HepG2 (cell line): ENCODE data around the gene RNF10. TPM values are rescaled to one million over a fixed set of nuclear protein-coding genes. Genes with fewer than 3 reads are reported as not detected.
A peak's percentile ranks its signal among the peaks of the same experiment; 100 is the strongest.
"Not testable (repeated sequence)": the region's sequence is repeated elsewhere in the genome, so short reads cannot be mapped to it uniquely, and the experiment has no call there.

Source experiments
- ATAC-seq: fragments of 200-7000 bp; cut with Tn5 transposase; 3 replicates; pipeline ENCODE4 v1.9.1; 2020; ENCODE audit warnings: mild to moderate bottlenecking, moderate library complexity
- BruUV-seq: library from RNA; stranded (reverse); fragments of 400-500 nt; replicated peaks from 2 replicates; lab custom pipeline; 2021; lab: Mats Ljungman, UMichigan
- CTCF ChIA-PET: fragments of 300-600 bp; formaldehyde crosslinking; extraction: SDS; loops from one replicate; lab custom pipeline; 2021; ENCODE audit warnings: low total read pairs, inconsistent platforms, low intra/inter-chr PET ratio; lab: Yijun Ruan, JAX
- POLR2A ChIA-PET: fragments of 350-600 bp; sonication (Branson Sonifier 250); formaldehyde crosslinking; loops from one replicate; lab custom pipeline; 2020; ENCODE audit warnings: antibody characterized with exemption, inconsistent platforms; lab: Yijun Ruan, JAX
- DNase-seq: peaks from one replicate; pipeline ENCODE4 v3.0.0-alpha.2; 2015; ENCODE audit warnings: low spot score
- FAIRE-seq: peaks from 3 replicates; lab custom pipeline; 2011; peaks lifted over from hg19 to GRCh38; lab: Jason Lieb, UNC
- H2AFZ ChIP-seq: one replicate; pipeline ENCODE4 v1.6.1; 2011; ENCODE audit warnings: low read length, inconsistent platforms
- H3K27ac ChIP-seq: fragments of 300-600 bp; 3 replicates; pipeline ENCODE4 v1.8.0; 2011; ENCODE audit warnings: mixed run types, mild to moderate bottlenecking, mixed read lengths, low read length, inconsistent platforms; ENCODE audit not compliant: insufficient read depth; ENCODE audit errors: extremely low read length
- H3K27me3 ChIP-seq, 2 experiments: fragments of 200-600 bp in 1 of 2; 2 replicates in 1 of 2; 3 replicates in 1 of 2; pipeline versions ENCODE4 v1.6.0 to v1.8.0; 2011; ENCODE audit warnings: low read length in 2 of 2, mild to moderate bottlenecking in 2 of 2, moderate library complexity in 2 of 2, inconsistent platforms in 1 of 2; ENCODE audit not compliant: insufficient read depth in 2 of 2, control insufficient read depth in 1 of 2
- H3K36me3 ChIP-seq, 2 experiments: fragments of 200-600 bp in 1 of 2; replicated peaks in 1 of 2; 2 replicates in 1 of 2; 3 replicates in 1 of 2; pipeline versions ENCODE4 v1.5.1 to v1.8.0; 2011; ENCODE audit warnings: low read length in 2 of 2, inconsistent platforms in 1 of 2; ENCODE audit not compliant: insufficient read depth in 2 of 2, control insufficient read depth in 1 of 2
- H3K4me1 ChIP-seq: 2 replicates; pipeline ENCODE4 v1.5.1; 2012; ENCODE audit warnings: low read length, inconsistent platforms; ENCODE audit not compliant: insufficient read depth
- H3K4me2 ChIP-seq: 2 replicates; pipeline ENCODE4 v1.6.0; 2011; ENCODE audit warnings: low read depth, low read length, inconsistent platforms
- H3K4me3 ChIP-seq, 3 experiments: fragments of 200-600 bp in 1 of 3; sonication (generic), shearing (Covaris generic) in 1 of 3; replicated peaks in 1 of 3; 2 replicates each; pipeline ENCODE4 v1.5.1; 2011 to 2016; ENCODE audit warnings: low read length in 3 of 3, inconsistent platforms in 2 of 3, low read depth in 2 of 3, mild to moderate bottlenecking in 2 of 3, control low read depth in 1 of 3, mixed read lengths in 1 of 3; ENCODE audit not compliant: insufficient read depth in 1 of 3
- H3K79me2 ChIP-seq: one replicate; pipeline ENCODE4 v1.6.1; 2011; ENCODE audit warnings: low read length, inconsistent platforms; ENCODE audit not compliant: insufficient read depth
- H3K9ac ChIP-seq: 2 replicates; pipeline ENCODE4 v1.6.0; 2011; ENCODE audit warnings: mild to moderate bottlenecking, low read depth, low read length, inconsistent platforms; ENCODE audit not compliant: insufficient read depth
- H3K9me3 ChIP-seq: 2 replicates; pipeline ENCODE4 v1.5.1; 2012; ENCODE audit warnings: mild to moderate bottlenecking, low read length
- H4K20me1 ChIP-seq: 2 replicates; pipeline ENCODE4 v1.6.0; 2011; ENCODE audit warnings: inconsistent platforms, mild to moderate bottlenecking, low read length, moderate library complexity; ENCODE audit not compliant: insufficient read depth
- ATF5 ChIP-seq: sonication (generic); formaldehyde crosslinking; IDR thresholded peaks from 2 replicates; pipeline ENCODE4 v1.4.0; 2020; ENCODE audit warnings: mild to moderate bottlenecking, low read depth, missing genetic modification reagents
- CEBPG ChIP-seq: IDR thresholded peaks from 2 replicates; pipeline ENCODE4 v1.6.1; 2016
- HNF4A ChIP-seq: sonication (generic); formaldehyde crosslinking; IDR thresholded peaks from 2 replicates; pipeline ENCODE4 v1.4.0; 2020; ENCODE audit warnings: missing genetic modification reagents
- HOXD1 ChIP-seq: sonication (generic); formaldehyde crosslinking; IDR thresholded peaks from 2 replicates; pipeline ENCODE4 v1.5.0; 2020; ENCODE audit warnings: missing genetic modification reagents
- IRF2 ChIP-seq: IDR thresholded peaks from 2 replicates; pipeline ENCODE4 v1.6.1; 2018; ENCODE audit warnings: missing genetic modification reagents, missing compliant biosample characterization
- NR2F2 ChIP-seq: IDR thresholded peaks from 2 replicates; pipeline ENCODE4 v1.6.1; 2012; ENCODE audit warnings: low read depth, inconsistent platforms, borderline replicate concordance
- NR2F6 ChIP-seq, 2 experiments: IDR thresholded peaks; 2 replicates each; pipeline ENCODE4 v1.6.1; 2016; ENCODE audit warnings: antibody characterized with exemption in 1 of 2, mild to moderate bottlenecking in 1 of 2
- PHF21A ChIP-seq: sonication (generic); formaldehyde crosslinking; IDR thresholded peaks from 2 replicates; pipeline ENCODE4 v1.5.0; 2020; ENCODE audit warnings: mild to moderate bottlenecking, missing genetic modification reagents
- RXRA ChIP-seq: sonication (generic); formaldehyde crosslinking; IDR thresholded peaks from 2 replicates; pipeline ENCODE4 v1.5.1; 2020; ENCODE audit warnings: missing genetic modification reagents
- SALL1 ChIP-seq: sonication (generic); formaldehyde crosslinking; IDR thresholded peaks from 2 replicates; pipeline ENCODE4 v1.8.0; 2022; ENCODE audit warnings: mild to moderate bottlenecking, missing genetic modification reagents
- SETDB1 ChIP-seq: sonication (generic); formaldehyde crosslinking; IDR thresholded peaks from 2 replicates; pipeline ENCODE4 v1.5.1; 2020; ENCODE audit warnings: missing genetic modification reagents, mild to moderate bottlenecking, borderline replicate concordance
- SIN3B ChIP-seq: fragments of 150-350 bp; IDR thresholded peaks from 2 replicates; pipeline ENCODE4 v1.6.1; 2014; ENCODE audit warnings: low read length
- ZNF121 ChIP-seq: sonication (generic); formaldehyde crosslinking; IDR thresholded peaks from 2 replicates; pipeline ENCODE4 v1.5.0; 2020; ENCODE audit warnings: mild to moderate bottlenecking, missing genetic modification reagents
- ZNF143 ChIP-seq: sonication (generic); formaldehyde crosslinking; IDR thresholded peaks from 2 replicates; pipeline ENCODE4 v1.4.0; 2020; ENCODE audit warnings: missing genetic modification reagents
- ZNF205 ChIP-seq: IDR thresholded peaks from 2 replicates; pipeline ENCODE4 v1.6.1; 2018; ENCODE audit warnings: missing biosample characterization, missing genetic modification reagents
- ZNF292 ChIP-seq: sonication (generic); formaldehyde crosslinking; IDR thresholded peaks from 2 replicates; pipeline ENCODE4 v1.8.1; 2022; ENCODE audit warnings: mild to moderate bottlenecking, low read depth, missing genetic modification reagents, borderline replicate concordance
- ZNF3 ChIP-seq: IDR thresholded peaks from 2 replicates; pipeline ENCODE4 v1.7.0; 2017; ENCODE audit warnings: inconsistent platforms
- WGBS: methylation state at CpG from one replicate; pipeline ENCODE4 v1.1.6; 2017; ENCODE audit warnings: low lambda C conversion rate; 5-methylcytosine and 5-hydroxymethylcytosine counted together
- in situ Hi-C: cut with HindIII; loops from 2 replicates; pipeline ENCODE4 v1.10.0; 2017; ENCODE audit warnings: low pct_unique_long_range_greater_than_20kb; ENCODE audit not compliant: extremely low pct_ligation_motif_present
- intact Hi-C: fragments of 100-400 bp; cut with micrococcal nuclease; formaldehyde crosslinking; loops from one replicate; pipeline ENCODE4 v1.10.0; 2022; ENCODE audit not compliant: unreplicated experiment
- polyA plus RNA-seq, 8 experiments: library from polyadenylated mRNA; depleted of rRNA in 3 of 8; stranded (reverse) in 7 of 8; unstranded in 1 of 8; fragments of >200 nt; fragmentation: Illumina TruSeq in 4 of 8; extraction: Trizol in 4 of 8; gene quantifications; 2 replicates each; pipeline versions ENCODE4 v1.2.1 to v1.2.3, GENCODE V29; 2011 to 2016; ENCODE audit warnings: low read depth in 4 of 8, missing spikeins in 1 of 8, mixed read lengths in 1 of 8; ENCODE audit not compliant: insufficient read depth in 1 of 8
- total RNA-seq, 5 experiments: library from RNA; depleted of rRNA; stranded (reverse); fragments of >200 nt; fragmentation: Illumina TruSeq; extraction: Trizol; gene quantifications; 2 replicates each; pipeline ENCODE4 v1.2.3, GENCODE V29; 2016; ENCODE audit warnings: low read depth in 1 of 5
- TF ChIP-seq, protein P1 (sequence below): sonication (generic); formaldehyde crosslinking; IDR thresholded peaks from 2 replicates; pipeline ENCODE4 v1.4.0; 2020; ENCODE audit warnings: missing genetic modification reagents, mild to moderate bottlenecking, borderline replicate concordance

The RNF10 gene
- total and polyA plus RNA-seq, 2 of the 13 experiments (the other 11 are each of a cell fraction or from before 2014, with no cell fraction given): 62.5 to 88.0 TPM

GRCh38 chr12:120519324-120519723 lies 14.8 kb upstream of the RNF10 start:
- 97% methylated on average over 8 of the region's 8 CpGs for WGBS
- POLR2A ChIA-PET: not testable (repeated sequence)

DNA sequence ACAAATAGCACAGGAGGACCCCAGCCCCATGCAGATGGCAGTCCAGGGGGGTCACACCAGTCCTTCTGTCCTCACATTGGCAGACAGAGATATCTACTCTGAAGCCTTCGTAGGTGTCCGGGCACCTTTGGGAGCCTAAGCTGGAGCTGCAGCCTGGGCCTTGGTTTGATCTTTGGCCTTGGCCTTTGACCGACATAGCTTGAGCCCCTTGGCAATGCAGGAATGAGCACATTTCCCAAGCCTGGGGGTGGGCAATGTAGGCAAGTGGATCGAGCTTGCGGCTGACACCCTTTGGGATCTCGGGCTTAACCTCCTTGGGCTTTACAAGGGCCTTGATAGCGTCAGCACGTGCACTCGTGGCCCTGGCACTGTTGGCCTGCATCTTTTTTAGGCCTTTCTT lies 11.6 kb upstream of the RNF10 start:
- no peak for DNase-seq
- Histone ChIP-seq H2AFZ (no peak overlapping the region), H3K9ac (no peak overlapping the region), H3K9me3 (no peaks in the 10 kb centered on the region), H3K36me3 (no peaks in the 10 kb centered on the region; a peak in 1 of 5 replicates), H3K79me2 (no peaks in the 10 kb centered on the region), H4K20me1 (no peaks in the 10 kb centered on the region), H3K4me2 (peak overlapping the region; percentile 10; the same call in 1 of the 2 replicates), H3K4me3 (no peak overlapping the region), H3K27me3 (no peaks in the 10 kb centered on the region), H3K4me1 (peaks cover 11% of the 10 kb centered on the region), H3K27ac (peak overlapping the region; percentile 9)
- in situ Hi-C loops (no loop called here), intact Hi-C loops (no loop called here)
- ChIA-PET POLR2A (interaction anchor here (1.1 kb wide), 1 partner anchor 12 kb away, joined by 6 read pairs; a partner anchor contains a TSS), CTCF (no interaction called here)
- ATAC-seq: peak; percentile 23; the same call in 1 of the 3 replicates
- no peak for FAIRE-seq
- 55% methylated on average over 9 of the region's 9 CpGs for WGBS
- no TSS peak for BruUV-seq
- TF ChIP-seq SIN3B (no peak), ZNF205 (CRISPR knock-in tag) (no peak), HNF4A (CRISPR knock-in tag) (peak; percentile 54), ATF5 (CRISPR knock-in tag) (no peak), RXRA (CRISPR knock-in tag) (0 out of 2 replicates have a peak, but pooled peaks have one; percentile 15), IRF2 (CRISPR knock-in tag) (no peak), SALL1 (CRISPR knock-in tag) (0 out of 2 replicates have a peak, but pooled peaks have one; percentile 24), ZNF143 (CRISPR knock-in tag) (no peak), NR2F6 (IDR thresholded peaks at IDR 0.05) (peak; percentile 35; the same call in 1 of the 2 replicates), NR2F6 (CRISPR knock-in tag; IDR thresholded peaks at IDR 0.05) (peak; percentile 49; the same call in 1 of the 2 replicates), NR2F2 (no peak), ZNF292 (no peak), HOXD1 (no peak), ZNF3 (CRISPR knock-in tag) (no peak), SETDB1 (CRISPR knock-in tag) (no peak), CEBPG (CRISPR knock-in tag) (no peak), PHF21A (CRISPR knock-in tag) (no peak)
- TF ChIP-seq, protein P1, sequence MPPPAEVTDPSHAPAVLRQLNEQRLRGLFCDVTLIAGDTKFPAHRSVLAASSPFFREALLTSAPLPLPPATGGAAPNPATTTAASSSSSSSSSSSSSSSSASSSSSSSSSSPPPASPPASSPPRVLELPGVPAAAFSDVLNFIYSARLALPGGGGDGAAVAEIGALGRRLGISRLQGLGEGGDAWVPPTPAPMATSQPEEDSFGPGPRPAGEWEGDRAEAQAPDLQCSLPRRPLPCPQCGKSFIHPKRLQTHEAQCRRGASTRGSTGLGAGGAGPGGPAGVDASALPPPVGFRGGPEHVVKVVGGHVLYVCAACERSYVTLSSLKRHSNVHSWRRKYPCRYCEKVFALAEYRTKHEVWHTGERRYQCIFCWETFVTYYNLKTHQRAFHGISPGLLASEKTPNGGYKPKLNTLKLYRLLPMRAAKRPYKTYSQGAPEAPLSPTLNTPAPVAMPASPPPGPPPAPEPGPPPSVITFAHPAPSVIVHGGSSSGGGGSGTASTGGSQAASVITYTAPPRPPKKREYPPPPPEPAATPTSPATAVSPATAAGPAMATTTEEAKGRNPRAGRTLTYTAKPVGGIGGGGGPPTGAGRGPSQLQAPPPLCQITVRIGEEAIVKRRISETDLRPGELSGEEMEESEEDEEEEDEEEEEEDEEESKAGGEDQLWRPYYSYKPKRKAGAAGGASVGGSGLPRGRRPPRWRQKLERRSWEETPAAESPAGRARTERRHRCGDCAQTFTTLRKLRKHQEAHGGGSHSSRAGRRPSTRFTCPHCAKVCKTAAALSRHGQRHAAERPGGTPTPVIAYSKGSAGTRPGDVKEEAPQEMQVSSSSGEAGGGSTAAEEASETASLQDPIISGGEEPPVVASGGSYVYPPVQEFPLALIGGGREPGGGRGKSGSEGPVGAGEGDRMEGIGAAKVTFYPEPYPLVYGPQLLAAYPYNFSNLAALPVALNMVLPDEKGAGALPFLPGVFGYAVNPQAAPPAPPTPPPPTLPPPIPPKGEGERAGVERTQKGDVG (CRISPR knock-in tag): no peak

More at GRCh38 chr12:120519324-120519723, 14.8 kb upstream of the RNF10 start:
- H3K4me3 ChIP-seq, H4K20me1 ChIP-seq, H3K9me3 ChIP-seq, H2AFZ ChIP-seq, H3K9ac ChIP-seq, H3K27ac ChIP-seq, H3K4me2 ChIP-seq, DNase-seq, H3K79me2 ChIP-seq, ATAC-seq, intact Hi-C loops, H3K27me3 ChIP-seq, BruUV-seq, CTCF ChIA-PET, FAIRE-seq, in situ Hi-C loops: not testable (repeated sequence)
- peaks cover 11% of the 10 kb centered on the region for H3K4me1 ChIP-seq
- peak; percentile 40; the same call in 1 of the 2 replicates for TF ChIP-seq ZNF121 (CRISPR knock-in tag)
- H3K36me3 ChIP-seq: peaks cover 1 to 12% of the 10 kb centered on the region in 2 experiments; a peak in 3 of 5 replicates
